ENCODE data around the gene VSTM2L. TPM values are rescaled to one million over a fixed set of nuclear protein-coding genes. Genes with fewer than 3 reads are reported as not detected.
A peak's percentile ranks its signal among the peaks of the same experiment; 100 is the strongest.

Gene VSTM2L
- polyA plus RNA-seq, 3 donors = 0.82 to 3.3 (median 1.9) TPM

DNA sequence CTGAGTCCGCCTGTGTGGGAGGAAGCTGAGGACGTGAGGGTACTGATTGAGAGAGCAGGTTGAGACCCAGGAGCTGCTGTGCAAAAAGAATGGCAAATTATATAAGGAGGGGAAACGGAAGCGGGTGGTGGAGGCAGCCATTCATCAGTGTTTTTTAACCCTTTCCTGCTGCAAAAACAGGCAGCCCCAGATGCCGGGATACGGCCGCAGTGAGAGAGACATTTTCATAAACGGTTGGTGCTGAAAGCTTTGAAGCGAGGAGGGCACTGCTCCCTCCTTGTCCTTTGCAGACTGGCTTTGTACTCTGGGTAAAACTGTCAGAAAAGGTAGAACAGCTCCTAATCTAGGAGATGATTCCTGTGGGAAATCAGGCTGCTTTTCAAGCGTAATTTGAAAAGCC is 74.0 kb downstream of the VSTM2L start:
- DNase-seq (ENCODE audit: extremely low read depth in 1 of 11, low read depth in 9 of 11, low spot score in 4 of 11) = peak in 1 of 11 donors; percentile 15

GRCh38 chr20:37977338-37977737 is 74.4 kb downstream of the VSTM2L start:
- DNase-seq (ENCODE audit: extremely low read depth in 1 of 11, low read depth in 9 of 11, low spot score in 4 of 11) = no peak

- DNase-seq (ENCODE audit: extremely low read depth in 1 of 11, low read depth in 9 of 11, low spot score in 4 of 11) = no peak
Observed at GRCh38 chr20:37977786-37978185, 74.9 kb downstream of the VSTM2L start.

GRCh38 chr20:37979021-37979985 is 76.4 kb downstream of the VSTM2L start:
- no peak for DNase-seq (ENCODE audit: extremely low read depth in 1 of 11, low read depth in 9 of 11, low spot score in 4 of 11)

- no peak for DNase-seq (ENCODE audit: extremely low read depth in 1 of 11, low read depth in 9 of 11, low spot score in 4 of 11)
Observed at GRCh38 chr20:37980383-37980782, 77.5 kb downstream of the VSTM2L start.

DNA sequence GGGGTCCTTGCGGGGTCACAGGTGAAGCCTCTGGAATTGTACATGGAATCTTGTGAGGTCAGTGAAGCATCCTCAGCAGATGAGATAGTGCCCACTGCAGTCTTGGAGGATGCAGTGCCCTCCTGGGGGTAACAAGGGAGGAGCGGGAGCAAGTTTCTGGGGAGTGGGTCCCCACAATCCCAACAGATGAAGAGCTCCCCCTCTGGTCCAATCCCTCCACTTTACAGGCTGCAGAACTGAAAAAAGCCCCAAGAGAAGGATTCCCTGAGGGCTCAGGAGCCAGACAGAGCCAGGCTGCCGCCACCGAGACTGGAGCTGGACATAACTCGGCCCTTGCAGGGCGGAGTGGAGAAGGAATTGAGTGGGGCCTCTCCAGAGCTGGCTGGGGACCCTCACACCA is 77.9 kb downstream of the VSTM2L start:
- no peak for DNase-seq (ENCODE audit: extremely low read depth in 1 of 11, low read depth in 9 of 11, low spot score in 4 of 11)

GRCh38 chr20:37981568-37981967 is 78.6 kb downstream of the VSTM2L start:
- DNase-seq (ENCODE audit: extremely low read depth in 1 of 11, low read depth in 9 of 11, low spot score in 4 of 11) = no peak

GRCh38 chr20:37983286-37983685 is 80.4 kb downstream of the VSTM2L start:
- no peak for DNase-seq (ENCODE audit: extremely low read depth in 1 of 11, low read depth in 9 of 11, low spot score in 4 of 11)

- no peak for DNase-seq (ENCODE audit: extremely low read depth in 1 of 11, low read depth in 9 of 11, low spot score in 4 of 11)
Observed at GRCh38 chr20:37984018-37984785, 81.3 kb downstream of the VSTM2L start.

DNA sequence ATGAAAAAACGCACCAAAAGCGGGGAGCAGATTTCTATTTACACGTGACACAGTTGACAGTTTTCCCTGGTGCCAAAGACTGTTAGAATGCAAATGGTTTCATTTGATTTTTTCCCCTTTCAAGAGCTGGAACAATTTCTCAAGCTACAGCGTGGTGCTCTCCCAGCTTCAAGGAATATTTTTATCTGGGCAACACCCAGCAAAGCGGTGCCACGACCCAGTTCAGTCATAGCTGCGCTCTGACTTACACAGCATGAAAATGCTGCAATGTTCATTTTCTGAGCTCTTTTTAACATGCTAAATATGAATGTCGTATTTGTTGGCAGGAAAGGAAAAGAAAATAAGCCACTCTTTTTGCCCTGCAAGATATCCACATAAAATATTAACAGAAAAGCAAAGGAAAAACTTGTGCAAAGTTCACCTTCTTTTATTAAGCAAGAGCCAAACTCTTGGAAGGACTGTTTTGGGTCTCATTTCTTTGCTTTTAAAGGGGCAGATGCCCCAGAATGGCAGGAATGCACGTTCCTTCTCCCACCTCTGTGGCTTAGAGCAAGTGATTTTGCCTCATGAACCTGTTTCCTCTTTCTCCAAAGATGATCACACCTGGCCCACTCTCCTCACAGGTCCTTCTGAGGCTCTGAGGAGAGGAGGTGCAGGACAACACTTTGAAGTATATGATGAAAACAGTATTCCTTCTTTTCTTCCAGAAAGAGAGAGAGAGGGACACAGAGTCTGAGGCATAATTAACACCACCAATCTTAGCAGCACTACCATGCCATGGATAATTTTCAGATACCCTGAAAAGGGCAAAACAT is 83.3 kb downstream of the VSTM2L start:
- DNase-seq (ENCODE audit: extremely low read depth in 1 of 11, low read depth in 9 of 11, low spot score in 4 of 11) = no peak

- no peak for DNase-seq (ENCODE audit: extremely low read depth in 1 of 11, low read depth in 9 of 11, low spot score in 4 of 11)
Observed at GRCh38 chr20:37986873-37987601, 84.1 kb downstream of the VSTM2L start.

GRCh38 chr20:37987602-37988290 is 84.8 kb downstream of the VSTM2L start:
- DNase-seq (ENCODE audit: extremely low read depth in 1 of 11, low read depth in 9 of 11, low spot score in 4 of 11) = no peak

DNA sequence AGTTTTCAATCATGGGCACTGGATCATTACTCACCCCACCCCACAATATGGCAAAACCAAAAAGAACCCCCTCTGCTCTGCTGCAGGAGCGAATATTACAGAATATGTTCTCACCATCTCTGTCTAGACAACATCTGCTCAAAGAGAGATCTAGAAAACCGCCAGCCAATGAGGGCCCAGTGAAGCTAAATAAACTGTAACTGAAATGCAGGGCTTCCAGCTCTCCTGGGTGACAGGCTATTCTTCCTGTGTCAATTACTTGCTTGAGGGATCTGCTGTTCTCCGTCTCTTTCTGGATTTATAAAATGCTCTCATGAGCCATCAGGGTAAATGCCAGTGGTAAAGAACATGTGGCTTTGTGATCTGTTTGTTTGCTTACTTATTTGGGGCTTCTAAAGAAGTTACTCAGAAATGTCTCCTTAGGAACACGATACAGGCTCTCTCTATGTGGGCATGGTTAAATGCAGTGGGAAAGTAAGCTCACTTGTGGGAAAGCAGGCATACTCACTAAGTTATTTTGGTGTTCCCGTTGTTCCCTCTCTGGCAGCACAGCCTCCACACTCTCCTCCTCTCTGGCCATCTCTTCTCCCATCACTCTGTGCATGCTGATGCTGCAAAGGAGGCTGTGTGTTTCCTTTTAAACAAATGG is 85.5 kb downstream of the VSTM2L start:
- DNase-seq (ENCODE audit: extremely low read depth in 1 of 11, low read depth in 9 of 11, low spot score in 4 of 11) = no peak

- no peak for DNase-seq (ENCODE audit: extremely low read depth in 1 of 11, low read depth in 9 of 11, low spot score in 4 of 11)
Observed at GRCh38 chr20:37989601-37990295, 86.8 kb downstream of the VSTM2L start.

- no peak for DNase-seq (ENCODE audit: extremely low read depth in 1 of 11, low read depth in 9 of 11, low spot score in 4 of 11)
Observed at GRCh38 chr20:37990571-37991151, 87.7 kb downstream of the VSTM2L start.

DNA sequence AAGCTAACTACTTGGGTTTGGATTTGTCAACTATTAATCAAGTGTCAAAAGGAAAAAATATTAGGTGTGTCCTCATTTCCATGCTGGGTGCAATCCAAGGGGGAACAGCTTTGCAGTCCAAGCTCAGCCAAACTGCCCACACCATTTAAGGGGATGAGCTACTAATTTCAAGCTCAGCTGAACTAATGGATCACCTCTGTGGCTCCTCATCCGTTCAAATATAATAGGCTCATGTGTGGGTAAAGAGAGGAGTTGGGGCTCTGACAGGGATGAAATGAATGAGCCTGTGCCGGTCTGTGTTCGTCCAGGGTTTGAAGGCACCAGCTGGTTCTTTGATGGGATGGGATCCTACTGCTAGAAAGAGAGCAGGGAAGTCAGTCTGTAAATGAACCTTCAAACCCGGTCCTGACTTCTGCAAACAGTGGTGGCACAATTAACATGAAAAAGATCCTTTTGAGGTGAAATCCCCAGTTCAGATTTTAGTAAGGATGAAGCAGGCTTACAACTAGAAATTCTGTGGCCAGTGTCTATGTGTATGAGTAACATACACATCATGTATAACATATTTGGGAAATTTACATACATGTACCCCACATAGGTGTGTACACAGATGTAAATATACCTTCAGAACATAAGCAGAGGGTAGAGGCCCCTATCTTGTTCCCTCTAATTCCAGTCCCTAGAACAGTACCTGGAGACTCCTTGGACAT is 88.4 kb downstream of the VSTM2L start:
- DNase-seq (ENCODE audit: extremely low read depth in 1 of 11, low read depth in 9 of 11, low spot score in 4 of 11) = no peak
